ENCODE data around the gene CYB561.

Gene CYB561

GRCh38 chr17:63405741-63406261 is 40.3 kb downstream of the CYB561 start:
- DNase-seq: no peak

DNA sequence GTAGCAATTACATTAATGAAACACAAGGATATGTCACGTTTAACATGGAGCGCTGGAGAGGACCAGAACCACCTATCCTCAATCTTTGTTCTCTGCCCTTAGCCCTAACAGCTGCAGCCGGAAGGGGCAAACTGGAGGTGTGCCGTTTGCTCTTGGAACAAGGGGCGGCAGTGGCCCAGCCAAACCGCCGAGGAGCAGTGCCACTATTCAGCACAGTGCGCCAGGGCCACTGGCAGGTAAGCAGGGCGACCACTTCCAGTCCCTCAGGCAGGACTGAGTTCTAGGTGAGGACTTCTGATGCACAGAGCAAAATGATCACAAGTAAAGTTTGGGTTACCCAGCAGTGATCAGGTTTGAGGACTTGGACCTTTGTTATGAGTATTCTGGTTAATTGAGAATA is 41.1 kb downstream of the CYB561 start:
- no peak for DNase-seq

- no peak for DNase-seq
Observed at GRCh38 chr17:63402431-63403212, 43.5 kb downstream of the CYB561 start.

- DNase-seq: no peak
Observed at GRCh38 chr17:63399856-63400255, 46.2 kb downstream of the CYB561 start.

- no peak for DNase-seq
Observed at GRCh38 chr17:63399316-63399715, 46.8 kb downstream of the CYB561 start.

GRCh38 chr17:63398680-63399079 is 47.4 kb downstream of the CYB561 start:
- no peak for DNase-seq

- no peak for DNase-seq
Observed at GRCh38 chr17:63395075-63395805, 50.9 kb downstream of the CYB561 start.

GRCh38 chr17:63390090-63390489 is 56.0 kb downstream of the CYB561 start:
- no peak for DNase-seq

GRCh38 chr17:63387656-63388340 is 58.3 kb downstream of the CYB561 start:
- DNase-seq: no peak

DNA sequence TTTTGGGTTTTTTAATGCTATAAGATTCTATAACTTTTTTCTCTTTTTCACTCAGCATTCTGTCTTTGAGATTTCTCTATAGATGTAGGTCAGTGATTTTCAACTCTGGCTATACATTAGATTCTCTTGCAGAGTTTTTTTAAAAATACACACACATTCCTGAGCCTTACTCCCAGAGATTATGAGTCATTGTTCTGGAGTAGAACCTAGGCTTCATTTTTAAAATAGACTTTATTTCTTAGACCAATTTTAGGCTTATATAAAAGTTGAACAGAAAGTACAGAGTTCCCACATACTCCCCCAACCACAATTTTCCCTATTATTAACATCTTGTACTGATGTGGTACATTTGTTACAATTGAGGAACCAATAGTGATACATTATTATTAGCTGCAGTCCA is 63.3 kb downstream of the CYB561 start:
- DNase-seq: no peak
